ENCODE data around the gene NUP62CL.
"Not testable (repeated sequence)": the region's sequence is repeated elsewhere in the genome, so short reads cannot be mapped to it uniquely, and the experiment has no call there.

The NUP62CL gene

DNA sequence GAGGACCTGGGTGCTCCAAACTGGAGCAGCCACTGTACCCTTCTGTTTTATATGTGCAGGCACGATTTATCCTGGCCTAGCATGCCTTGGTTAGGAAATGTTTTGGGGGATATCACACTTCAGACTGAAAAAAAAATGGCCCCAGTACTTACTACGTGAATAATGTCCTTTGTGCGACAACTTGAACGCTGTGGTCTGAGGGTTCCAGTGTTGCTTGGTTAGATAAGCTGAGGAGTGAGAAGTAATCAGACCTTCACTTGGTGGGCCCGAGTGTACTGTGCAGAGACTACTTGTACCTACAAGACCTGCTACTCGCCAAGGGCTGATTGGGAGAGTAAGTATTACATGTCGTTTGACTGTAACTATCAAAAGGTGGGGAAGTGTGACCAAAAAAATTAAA, 856 bp upstream of the NUP62CL start:
- TF ChIP-seq CTCF (IDR thresholded peaks at IDR 0.05; ENCODE audit: low read depth, low read length, missing control alignments): no peak
- no peak for DNase-seq (ENCODE audit: extremely low read depth, low read depth)
- no peak overlapping the region for H3K4me3 ChIP-seq (replicated peaks; ENCODE audit: low read depth, low read length)

DNA sequence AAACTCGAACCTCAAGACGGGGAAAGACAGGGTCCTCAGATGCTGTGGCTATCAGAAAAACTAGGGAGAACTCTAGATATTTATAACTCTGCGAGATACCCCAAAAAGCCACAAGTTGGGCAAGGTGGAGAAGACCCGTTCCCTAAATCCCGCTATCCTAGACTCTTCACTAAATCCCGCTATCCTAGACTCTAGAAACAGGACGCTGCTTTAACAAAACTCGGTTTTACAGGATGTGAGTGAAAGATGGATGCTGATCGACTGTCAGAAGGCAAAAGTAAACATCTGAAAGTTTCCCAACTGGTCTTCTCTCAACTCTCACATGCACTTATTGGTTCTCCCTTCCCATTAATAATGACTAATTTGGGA, 448 bp upstream of the NUP62CL start:
- no peak overlapping the region for H3K4me3 ChIP-seq (replicated peaks; ENCODE audit: low read depth, low read length)
- TF ChIP-seq CTCF (IDR thresholded peaks at IDR 0.05; ENCODE audit: low read depth, low read length, missing control alignments): no peak

DNA sequence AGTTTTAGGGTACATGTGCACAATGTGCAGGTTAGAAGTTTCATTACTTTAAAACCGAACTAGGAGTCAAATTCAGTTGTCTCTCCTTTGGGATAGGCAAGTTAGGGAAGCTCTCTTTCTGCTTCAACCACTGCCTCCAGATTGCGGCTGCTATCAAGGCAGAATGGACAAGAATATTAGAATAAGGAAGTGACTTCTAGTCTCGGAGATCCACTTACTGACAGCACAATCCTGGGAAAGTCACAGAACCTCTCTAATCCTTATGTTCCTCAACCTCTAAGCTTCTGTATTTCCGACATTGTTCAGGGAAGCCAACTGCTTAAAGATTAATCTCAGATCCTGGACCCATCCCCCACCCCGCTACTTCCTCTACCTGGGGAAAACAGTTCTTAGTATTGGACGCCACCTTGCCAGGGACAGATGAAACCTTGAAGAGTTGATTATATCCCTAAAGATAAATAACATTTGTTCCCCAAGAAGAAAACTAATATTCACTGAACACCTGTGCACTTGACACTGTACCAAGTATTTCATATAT, 2.1 kb downstream of the NUP62CL start:
- H3K4me3 ChIP-seq (replicated peaks; ENCODE audit: low read depth, low read length): no peak overlapping the region

More for the DNA sequence above, 448 bp upstream of the NUP62CL start:
- DNase-seq (ENCODE audit: extremely low read depth, low read depth): no peak

GRCh38 chrX:107199491-107199890, 6.7 kb downstream of the NUP62CL start:
- no peak for DNase-seq (ENCODE audit: extremely low read depth, low read depth)
- TF ChIP-seq CTCF (IDR thresholded peaks at IDR 0.05; ENCODE audit: low read depth, low read length, missing control alignments): no peak
- no peak overlapping the region for H3K4me3 ChIP-seq (replicated peaks; ENCODE audit: low read depth, low read length)

More for the DNA sequence above, 2.1 kb downstream of the NUP62CL start:
- no peak for DNase-seq (ENCODE audit: extremely low read depth, low read depth)
- TF ChIP-seq CTCF (IDR thresholded peaks at IDR 0.05; ENCODE audit: low read depth, low read length, missing control alignments): no peak

DNA sequence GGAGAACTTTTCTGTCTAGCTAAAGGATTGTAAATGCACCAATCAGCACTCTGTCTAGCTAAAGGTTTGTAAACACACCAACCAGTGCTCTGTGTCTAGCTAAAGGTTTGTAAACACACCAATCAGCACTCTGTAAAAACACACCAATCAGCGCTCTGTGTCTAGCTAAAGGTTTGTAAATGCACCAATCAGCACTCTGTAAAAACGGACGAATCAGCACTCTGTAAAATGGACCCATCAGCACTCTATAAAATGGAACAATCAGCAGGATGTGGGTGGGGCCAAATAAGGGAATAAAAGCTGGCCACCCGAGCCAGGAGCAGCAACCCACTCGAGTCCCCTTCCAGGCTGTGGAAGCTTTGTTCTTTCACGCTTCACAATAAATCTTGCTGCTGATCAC, 8.2 kb downstream of the NUP62CL start:
- not testable (repeated sequence) for DNase-seq (ENCODE audit: extremely low read depth, low read depth); H3K4me3 ChIP-seq (replicated peaks; ENCODE audit: low read depth, low read length)

GRCh38 chrX:107197319-107197718, 8.9 kb downstream of the NUP62CL start:
- H3K4me3 ChIP-seq (replicated peaks; ENCODE audit: low read depth, low read length): no peak overlapping the region
- no peak for DNase-seq (ENCODE audit: extremely low read depth, low read depth)
- no peak for TF ChIP-seq CTCF (IDR thresholded peaks at IDR 0.05; ENCODE audit: low read depth, low read length, missing control alignments)

- H3K4me3 ChIP-seq (replicated peaks; ENCODE audit: low read depth, low read length): no peak overlapping the region
- TF ChIP-seq CTCF (IDR thresholded peaks at IDR 0.05; ENCODE audit: low read depth, low read length, missing control alignments): no peak
Observed at GRCh38 chrX:107171369-107172102, 34.7 kb downstream of the NUP62CL start.

More at GRCh38 chrX:107171369-107172102, 34.7 kb downstream of the NUP62CL start:
- DNase-seq (ENCODE audit: extremely low read depth, low read depth): no peak
